H9 (cell line): ENCODE results near the gene LEKR1. TPM values are rescaled to one million over a fixed set of nuclear protein-coding genes. Genes with fewer than 3 reads are reported as not detected.

ENCODE experiments used
- DNase-seq: peaks from one replicate; pipeline ENCODE4 v3.0.0-alpha.2; 2017
- H2AFZ ChIP-seq: one replicate; pipeline ENCODE4 v1.6.1; 2013; ENCODE audit warnings: mild to moderate bottlenecking, low read length, control low read depth, moderate library complexity
- H2AK5ac ChIP-seq: 2 replicates; pipeline ENCODE4 v1.6.1; 2013; ENCODE audit warnings: low read length, control low read depth, mixed read lengths; ENCODE audit not compliant: insufficient read length
- H2BK120ac ChIP-seq: one replicate; pipeline ENCODE4 v1.6.1; 2013; ENCODE audit warnings: low read depth, mild to moderate bottlenecking, low read length, control low read depth, inconsistent platforms; ENCODE audit not compliant: poor library complexity, severe bottlenecking
- H2BK12ac ChIP-seq: 2 replicates; pipeline ENCODE4 v1.6.1; 2013; ENCODE audit warnings: low read length, control low read depth, mixed read lengths, low read depth; ENCODE audit not compliant: insufficient read length
- H2BK15ac ChIP-seq: 2 replicates; pipeline ENCODE4 v1.6.1; 2013; ENCODE audit warnings: low read depth, low read length, control low read depth
- H2BK20ac ChIP-seq: one replicate; pipeline ENCODE4 v1.6.1; 2013; ENCODE audit warnings: low read depth, mild to moderate bottlenecking, low read length, control low read depth, inconsistent platforms; ENCODE audit not compliant: poor library complexity, severe bottlenecking
- H2BK5ac ChIP-seq: 2 replicates; pipeline ENCODE4 v1.6.1; 2013; ENCODE audit warnings: low read length, control low read depth, mixed read lengths; ENCODE audit not compliant: insufficient read length
- H3K14ac ChIP-seq: 2 replicates; pipeline ENCODE4 v1.6.1; 2013; ENCODE audit warnings: low read length, control low read depth; ENCODE audit not compliant: insufficient read depth
- H3K18ac ChIP-seq: 2 replicates; pipeline ENCODE4 v1.6.1; 2013; ENCODE audit warnings: low read depth, mild to moderate bottlenecking, mixed read lengths, low read length, control low read depth; ENCODE audit not compliant: insufficient read length
- H3K23ac ChIP-seq: 2 replicates; pipeline ENCODE4 v1.6.1; 2013; ENCODE audit warnings: low read length, control low read depth, mixed read lengths, low read depth; ENCODE audit not compliant: insufficient read length
- H3K23me2 ChIP-seq: 2 replicates; pipeline ENCODE4 v1.6.1; 2013; ENCODE audit warnings: low read depth, mild to moderate bottlenecking, mixed read lengths, low read length, control low read depth; ENCODE audit not compliant: insufficient read length, poor library complexity, severe bottlenecking
- H3K27ac ChIP-seq: 2 replicates; pipeline ENCODE4 v1.5.1; 2013; ENCODE audit warnings: low read length, control low read depth, mixed read lengths, low read depth; ENCODE audit not compliant: insufficient read length
- H3K27me3 ChIP-seq: 2 replicates; pipeline ENCODE4 v1.6.1; 2013; ENCODE audit warnings: low read length, control low read depth, inconsistent platforms; ENCODE audit not compliant: insufficient read depth
- H3K4ac ChIP-seq: 2 replicates; pipeline ENCODE4 v1.6.1; 2013; ENCODE audit warnings: low read depth, mild to moderate bottlenecking, control low read depth, inconsistent platforms, low read length, moderate library complexity
- H3K4me1 ChIP-seq: 2 replicates; pipeline ENCODE4 v1.6.1; 2013; ENCODE audit warnings: low read length, control low read depth, inconsistent platforms; ENCODE audit not compliant: insufficient read depth
- H3K4me2 ChIP-seq: 2 replicates; pipeline ENCODE4 v1.6.1; 2013; ENCODE audit warnings: low read length, control low read depth, mixed read lengths; ENCODE audit not compliant: insufficient read length, insufficient read depth
- H3K56ac ChIP-seq: 2 replicates; pipeline ENCODE4 v1.6.1; 2013; ENCODE audit warnings: low read depth, mild to moderate bottlenecking, mixed read lengths, low read length, control low read depth; ENCODE audit not compliant: insufficient read length
- H3K79me1 ChIP-seq: 2 replicates; pipeline ENCODE4 v1.6.1; 2013; ENCODE audit warnings: low read depth, mild to moderate bottlenecking, moderate library complexity, low read length, control low read depth, inconsistent platforms; ENCODE audit not compliant: insufficient read depth, poor library complexity, severe bottlenecking
- H3K79me2 ChIP-seq: 2 replicates; pipeline ENCODE4 v1.6.1; 2013; ENCODE audit warnings: low read length, control low read depth, inconsistent platforms; ENCODE audit not compliant: insufficient read depth
- H3K9ac ChIP-seq: 2 replicates; pipeline ENCODE4 v1.6.1; 2013; ENCODE audit warnings: low read length, control low read depth, mixed read lengths; ENCODE audit not compliant: insufficient read length; ENCODE audit errors: extremely low read depth
- H3K9me3 ChIP-seq: one replicate; pipeline ENCODE4 v1.6.1; 2013; ENCODE audit warnings: low read depth, low read length, inconsistent platforms; ENCODE audit not compliant: control insufficient read depth
- H3T11ph ChIP-seq: one replicate; pipeline ENCODE4 v1.6.1; 2013; ENCODE audit warnings: mild to moderate bottlenecking, low read length, control low read depth, inconsistent platforms
- H4K20me1 ChIP-seq: one replicate; pipeline ENCODE4 v1.6.1; 2013; ENCODE audit not compliant: control insufficient read depth, insufficient read length, insufficient read depth
- H4K5ac ChIP-seq: 2 replicates; pipeline ENCODE4 v1.6.1; 2013; ENCODE audit warnings: low read depth, mild to moderate bottlenecking, mixed read lengths, low read length, control low read depth; ENCODE audit not compliant: insufficient read length
- H4K8ac ChIP-seq: replicated peaks from 2 replicates; pipeline ENCODE4 v1.6.1; 2013; ENCODE audit warnings: low read length, control low read depth, mixed read lengths, low read depth; ENCODE audit not compliant: insufficient read length
- H4K91ac ChIP-seq: 2 replicates; pipeline ENCODE4 v1.6.1; 2013; ENCODE audit warnings: low read depth, mild to moderate bottlenecking, moderate library complexity, mixed read lengths, low read length, control low read depth; ENCODE audit not compliant: insufficient read length
- H3K27ac Mint-ChIP-seq, 3 experiments: 2 replicates in 2 of 3; 3 replicates in 1 of 3; pipeline ENCODE4 v1.8.0; 2020 to 2021; ENCODE audit warnings: mixed read lengths in 3 of 3, mild to moderate bottlenecking in 1 of 3, moderate library complexity in 1 of 3
- H3K27me3 Mint-ChIP-seq: 2 replicates; pipeline ENCODE4 v1.8.0; 2021; ENCODE audit warnings: low read depth, mild to moderate bottlenecking, moderate library complexity, mixed read lengths
- H3K36me3 Mint-ChIP-seq, 3 experiments: 2 replicates in 2 of 3; 3 replicates in 1 of 3; pipeline ENCODE4 v1.8.0; 2020 to 2021; ENCODE audit warnings: low read depth in 3 of 3, mixed read lengths in 3 of 3; ENCODE audit not compliant: insufficient read depth in 1 of 3
- H3K4me1 Mint-ChIP-seq, 2 experiments: 2 replicates each; pipeline ENCODE4 v1.8.0; 2020; ENCODE audit warnings: mixed read lengths in 2 of 2
- H3K4me3 Mint-ChIP-seq, 2 experiments: 2 replicates in 1 of 2; 3 replicates in 1 of 2; pipeline ENCODE4 v1.8.0; 2020 to 2021; ENCODE audit warnings: mild to moderate bottlenecking in 2 of 2, mixed read lengths in 2 of 2, moderate library complexity in 1 of 2
- H3K9me3 Mint-ChIP-seq, 2 experiments: 2 replicates in 1 of 2; 3 replicates in 1 of 2; pipeline ENCODE4 v1.8.0; 2020; ENCODE audit warnings: mild to moderate bottlenecking in 2 of 2, mixed read lengths in 2 of 2, moderate library complexity in 1 of 2
- CTCF ChIP-seq: fragments of 200-600 bp; sonication (generic); conservative IDR thresholded peaks from 3 replicates; pipeline ENCODE4 v1.8.0; 2021; ENCODE audit warnings: antibody characterized with exemption, mild to moderate bottlenecking
- WGBS: extraction: QIAGEN DNeasy Blood & Tissue Kit; methylation state at CpG from one replicate; pipeline ENCODE4 v1.1.7; 2013; ENCODE audit warnings: missing lambda C conversion rate, low lambda C conversion rate, mixed read lengths; ENCODE audit not compliant: insufficient read length; ENCODE audit errors: extremely low coverage; 5-methylcytosine and 5-hydroxymethylcytosine counted together
- total RNA-seq: library from RNA; stranded (reverse); gene quantifications from 2 replicates; pipeline ENCODE4 v1.2.1, GENCODE V29; 2021

The LEKR1 gene
- total RNA-seq, 1 experiment from 2014 or later: not detected

GRCh38 chr3:156793400-156793799 lies 32.8 kb upstream of the LEKR1 start:
- H3K4me1 Mint-ChIP-seq: peaks cover 6 to 11% of the 10 kb centered on the region in 2 experiments; a peak in 2 of 4 replicates
- H3K27me3 Mint-ChIP-seq: no peaks in the 10 kb centered on the region
- no peak overlapping the region for H4K8ac ChIP-seq
- H3K27me3 ChIP-seq: no peaks in the 10 kb centered on the region
- H3K23ac ChIP-seq: no peak overlapping the region
- H3K56ac ChIP-seq: no peak overlapping the region
- no peaks in the 10 kb centered on the region for H4K20me1 ChIP-seq
- no peak overlapping the region for H2BK20ac ChIP-seq
- no peak overlapping the region for H4K5ac ChIP-seq
- H2BK15ac ChIP-seq: no peak overlapping the region
- no peaks in the 10 kb centered on the region for H3K79me1 ChIP-seq
- no CpG with 5 or more reads among the region's 1 CpG for WGBS
- no peak overlapping the region for H2BK5ac ChIP-seq
- H3K14ac ChIP-seq: no peak overlapping the region
- H3K79me2 ChIP-seq: no peaks in the 10 kb centered on the region
- no peaks in the 10 kb centered on the region for H3K9me3 Mint-ChIP-seq
- no peak overlapping the region for H2BK120ac ChIP-seq
- 0 out of 7 replicates have a peak overlapping the region, but pooled peaks of 1 of the 3 experiments have one; percentile 4 for H3K27ac Mint-ChIP-seq
- H2AK5ac ChIP-seq: no peak overlapping the region
- H3K27ac ChIP-seq: no peak overlapping the region
- no peak overlapping the region for H2BK12ac ChIP-seq
- H3K9me3 ChIP-seq: no peaks in the 10 kb centered on the region
- H3K4me2 ChIP-seq: no peak overlapping the region
- H3K18ac ChIP-seq: no peak overlapping the region
- no peak overlapping the region for H3K4ac ChIP-seq
- no peak for TF ChIP-seq CTCF
- H3K36me3 Mint-ChIP-seq: no peaks in the 10 kb centered on the region
- no peak overlapping the region for H3T11ph ChIP-seq
- no peak overlapping the region for H4K91ac ChIP-seq
- no peak overlapping the region for H2AFZ ChIP-seq
- no peaks in the 10 kb centered on the region for H3K4me1 ChIP-seq
- no peak overlapping the region for H3K9ac ChIP-seq
- no peak for DNase-seq
- no peaks in the 10 kb centered on the region for H3K23me2 ChIP-seq
- H3K4me3 Mint-ChIP-seq: no peak overlapping the region
